T1000 (cell line): ENCODE results near the gene SLC27A3.

ENCODE experiments used
- DNase-seq: peaks from one replicate; lab custom pipeline; 2025; ENCODE audit warnings: mixed read lengths; lab: John Stamatoyannopoulos, UW

SLC27A3 gene

GRCh38 chr1:153799016-153799415 is 23.8 kb downstream of the SLC27A3 start:
- no peak for DNase-seq

- no peak for DNase-seq
These were observed 24.6 kb downstream of the SLC27A3 start for GRCh38 chr1:153799566-153800465.

GRCh38 chr1:153800516-153800915 is 25.3 kb downstream of the SLC27A3 start:
- DNase-seq: no peak

- DNase-seq: no peak
These were observed 25.9 kb downstream of the SLC27A3 start for GRCh38 chr1:153801028-153801625.

GRCh38 chr1:153801786-153802697 is 26.8 kb downstream of the SLC27A3 start:
- no peak for DNase-seq

GRCh38 chr1:153803470-153804056 is 28.4 kb downstream of the SLC27A3 start:
- no peak for DNase-seq

- DNase-seq: no peak
These were observed 28.9 kb downstream of the SLC27A3 start for GRCh38 chr1:153804112-153804511.

- peak; percentile 35 for DNase-seq
These were observed 30.0 kb downstream of the SLC27A3 start for GRCh38 chr1:153805042-153805745.

GRCh38 chr1:153805886-153806719 is 30.9 kb downstream of the SLC27A3 start:
- DNase-seq: no peak

GRCh38 chr1:153816283-153816889 is 41.2 kb downstream of the SLC27A3 start:
- DNase-seq: no peak

GRCh38 chr1:153818876-153819275 is 43.7 kb downstream of the SLC27A3 start:
- no peak for DNase-seq

GRCh38 chr1:153827168-153827964 is 52.2 kb downstream of the SLC27A3 start:
- DNase-seq: no peak
